Measurements from ENCODE around the gene CRB2. TPM values are rescaled to one million over a fixed set of nuclear protein-coding genes. Genes with fewer than 3 reads are reported as not detected.
"Not testable (repeated sequence)": the region's sequence is repeated elsewhere in the genome, so short reads cannot be mapped to it uniquely, and the experiment has no call there.

The CRB2 gene
- polyA plus RNA-seq, 1 experiment, result not detected

DNA sequence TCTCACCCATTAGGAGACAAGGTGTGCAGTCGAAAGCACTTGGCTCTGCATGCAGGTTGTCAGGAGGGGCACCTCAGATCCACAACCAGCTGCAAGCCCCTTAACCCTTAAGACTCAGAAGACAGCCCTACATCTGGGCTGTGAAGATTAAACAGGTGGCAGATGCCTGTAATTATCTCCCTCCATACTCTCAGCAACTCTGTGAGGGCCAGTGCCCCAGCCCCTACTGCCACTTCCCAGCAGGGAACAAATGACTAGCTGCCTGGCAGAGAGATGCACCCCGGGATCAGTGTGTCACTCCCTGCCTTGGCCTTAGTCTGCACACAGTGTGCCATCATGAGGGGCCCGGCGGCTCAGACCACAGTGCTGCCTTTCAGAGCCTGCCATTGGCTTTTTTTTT, 42.0 kb downstream of the CRB2 start:
- Histone ChIP-seq H3K36me3 (ENCODE audit: control insufficient read depth, insufficient read depth, low read length) (peaks cover 4% of the 10 kb centered on the region; the same call in 1 of the 2 replicates), H3K4me3 (ENCODE audit: low read depth, low read length) (no peak overlapping the region), H3K27me3 (ENCODE audit: control insufficient read depth, insufficient read depth, low read length) (no peaks in the 10 kb centered on the region)
- ChIA-PET POLR2A (interaction anchor here (0.6 kb wide), 1 partner anchor 525 kb away, joined by 3 read pairs; no protein-coding TSS in a partner anchor), CTCF (interaction anchor here (0.7 to 3.8 kb wide), 3 partner anchors 11 to 222 kb away, joined by 3 to 16 read pairs (median 3); no protein-coding TSS in a partner anchor)
- TF ChIP-seq, protein P1, sequence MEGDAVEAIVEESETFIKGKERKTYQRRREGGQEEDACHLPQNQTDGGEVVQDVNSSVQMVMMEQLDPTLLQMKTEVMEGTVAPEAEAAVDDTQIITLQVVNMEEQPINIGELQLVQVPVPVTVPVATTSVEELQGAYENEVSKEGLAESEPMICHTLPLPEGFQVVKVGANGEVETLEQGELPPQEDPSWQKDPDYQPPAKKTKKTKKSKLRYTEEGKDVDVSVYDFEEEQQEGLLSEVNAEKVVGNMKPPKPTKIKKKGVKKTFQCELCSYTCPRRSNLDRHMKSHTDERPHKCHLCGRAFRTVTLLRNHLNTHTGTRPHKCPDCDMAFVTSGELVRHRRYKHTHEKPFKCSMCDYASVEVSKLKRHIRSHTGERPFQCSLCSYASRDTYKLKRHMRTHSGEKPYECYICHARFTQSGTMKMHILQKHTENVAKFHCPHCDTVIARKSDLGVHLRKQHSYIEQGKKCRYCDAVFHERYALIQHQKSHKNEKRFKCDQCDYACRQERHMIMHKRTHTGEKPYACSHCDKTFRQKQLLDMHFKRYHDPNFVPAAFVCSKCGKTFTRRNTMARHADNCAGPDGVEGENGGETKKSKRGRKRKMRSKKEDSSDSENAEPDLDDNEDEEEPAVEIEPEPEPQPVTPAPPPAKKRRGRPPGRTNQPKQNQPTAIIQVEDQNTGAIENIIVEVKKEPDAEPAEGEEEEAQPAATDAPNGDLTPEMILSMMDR (IDR thresholded peaks at IDR 0.05; ENCODE audit: insufficient read depth, low read depth, low read length), result no peak
- DNase-seq (ENCODE audit: low read depth), result no peak

DNA sequence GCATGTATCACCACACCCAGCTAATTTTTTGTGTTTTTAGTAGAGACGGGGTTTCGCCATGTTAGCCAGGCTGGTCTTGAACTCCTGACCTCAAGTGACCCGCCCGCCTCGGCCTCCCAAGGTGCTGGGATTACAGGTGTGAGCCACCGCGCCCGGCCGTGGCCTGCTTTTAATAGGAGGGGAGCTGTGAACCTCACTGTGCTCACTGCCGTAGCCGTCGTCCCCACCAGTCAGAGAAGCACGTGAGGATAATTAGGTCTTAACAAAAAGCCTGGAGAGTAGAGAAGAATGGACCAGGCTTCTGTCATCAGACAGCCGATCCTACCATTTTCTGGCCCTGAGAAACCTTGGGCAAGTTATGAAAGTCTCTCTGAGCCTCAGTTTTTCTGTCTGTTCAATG, 42.9 kb downstream of the CRB2 start:
- POLR2A ChIA-PET; H3K4me3 ChIP-seq (ENCODE audit: low read depth, low read length); H3K27me3 ChIP-seq (ENCODE audit: control insufficient read depth, insufficient read depth, low read length); H3K36me3 ChIP-seq (ENCODE audit: control insufficient read depth, insufficient read depth, low read length); DNase-seq (ENCODE audit: low read depth): not testable (repeated sequence)
- CTCF ChIA-PET, result interaction anchor here (0.8 to 3.8 kb wide), 8 partner anchors 10 to 686 kb away, joined by 3 to 16 read pairs (median 4); no protein-coding TSS in a partner anchor

DNA sequence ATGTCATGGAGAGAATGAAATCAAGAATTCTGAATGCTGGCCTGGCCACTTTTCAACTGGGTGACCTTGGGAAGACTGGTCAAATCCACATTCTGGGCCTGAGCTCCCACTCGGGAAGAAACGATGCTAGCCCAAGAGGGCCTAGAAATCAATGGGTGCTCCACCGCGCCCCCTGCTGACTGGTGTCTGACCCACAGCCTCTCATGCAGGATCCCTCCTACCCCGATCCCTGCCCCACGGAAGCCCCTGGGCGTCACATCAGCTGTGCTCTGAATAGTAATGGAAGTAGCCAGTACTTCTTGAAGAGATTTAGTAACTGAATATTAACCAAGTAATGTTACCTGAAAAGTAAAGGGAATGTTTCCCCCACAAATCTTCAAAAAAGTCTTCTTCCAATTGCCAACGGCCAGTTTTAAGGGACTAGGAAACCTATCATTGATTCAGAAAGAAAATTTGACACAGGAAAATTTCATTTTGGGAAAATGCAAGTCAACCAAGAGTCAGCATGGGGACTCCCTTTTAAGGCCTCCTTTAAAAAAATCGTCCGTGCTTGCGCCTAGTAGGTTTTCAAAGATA, 43.9 kb downstream of the CRB2 start:
- ChIA-PET POLR2A (no interaction called here), CTCF (interaction anchor here (0.6 to 3.8 kb wide), 10 partner anchors 9 to 1590 kb away, joined by 3 to 16 read pairs (median 4); no protein-coding TSS in a partner anchor)
- Histone ChIP-seq H3K27me3 (ENCODE audit: control insufficient read depth, insufficient read depth, low read length) (no peaks in the 10 kb centered on the region), H3K36me3 (ENCODE audit: control insufficient read depth, insufficient read depth, low read length) (peaks cover 5% of the 10 kb centered on the region; the same call in 1 of the 2 replicates), H3K4me3 (ENCODE audit: low read depth, low read length) (no peak overlapping the region)
- TF ChIP-seq, protein P1 (IDR thresholded peaks at IDR 0.05; ENCODE audit: insufficient read depth, low read depth, low read length), result peak; percentile 64
- DNase-seq (ENCODE audit: low read depth), result no peak

DNA sequence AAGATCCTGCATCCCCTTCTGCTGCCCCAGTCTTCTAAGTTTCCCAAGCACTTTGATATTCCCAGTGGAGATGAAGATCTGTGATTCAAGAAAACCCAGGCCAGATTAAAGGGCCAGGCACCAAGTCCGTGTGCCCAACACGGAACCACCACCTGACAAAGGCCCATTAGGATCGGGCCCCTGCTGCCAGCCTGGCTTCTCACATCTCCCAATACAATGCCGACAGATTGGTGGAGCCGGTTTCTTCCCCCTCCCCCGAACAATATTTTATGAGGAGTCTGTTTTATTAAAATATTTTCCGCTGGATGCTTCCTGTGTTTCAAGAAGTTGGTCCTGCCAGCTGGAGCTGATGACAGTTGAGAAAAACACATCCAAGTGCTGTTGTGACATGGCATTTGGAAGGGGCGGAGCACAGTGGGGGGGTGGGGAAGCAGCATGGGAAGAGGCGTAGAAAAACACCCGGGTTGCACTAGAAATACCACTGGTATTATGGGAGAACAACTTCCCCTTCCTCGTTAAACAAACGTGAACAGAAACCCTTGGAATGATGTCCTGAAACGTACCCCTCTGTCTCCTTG, 45.0 kb downstream of the CRB2 start:
- CTCF ChIA-PET, result interaction anchor here (1.5 to 3.8 kb wide), 3 partner anchors 8 to 640 kb away, joined by 3 to 16 read pairs (median 12); no protein-coding TSS in a partner anchor
- H3K27me3 ChIP-seq (ENCODE audit: control insufficient read depth, insufficient read depth, low read length), result no peaks in the 10 kb centered on the region
- H3K4me3 ChIP-seq (ENCODE audit: low read depth, low read length), result no peak overlapping the region
- POLR2A ChIA-PET, result no interaction called here
- DNase-seq (ENCODE audit: low read depth), result no peak
- 0 out of 2 replicates have a peak, but pooled peaks cover 5% of the 10 kb centered on the region for H3K36me3 ChIP-seq (ENCODE audit: control insufficient read depth, insufficient read depth, low read length)
- TF ChIP-seq, protein P1 (IDR thresholded peaks at IDR 0.05; ENCODE audit: insufficient read depth, low read depth, low read length), result no peak

DNA sequence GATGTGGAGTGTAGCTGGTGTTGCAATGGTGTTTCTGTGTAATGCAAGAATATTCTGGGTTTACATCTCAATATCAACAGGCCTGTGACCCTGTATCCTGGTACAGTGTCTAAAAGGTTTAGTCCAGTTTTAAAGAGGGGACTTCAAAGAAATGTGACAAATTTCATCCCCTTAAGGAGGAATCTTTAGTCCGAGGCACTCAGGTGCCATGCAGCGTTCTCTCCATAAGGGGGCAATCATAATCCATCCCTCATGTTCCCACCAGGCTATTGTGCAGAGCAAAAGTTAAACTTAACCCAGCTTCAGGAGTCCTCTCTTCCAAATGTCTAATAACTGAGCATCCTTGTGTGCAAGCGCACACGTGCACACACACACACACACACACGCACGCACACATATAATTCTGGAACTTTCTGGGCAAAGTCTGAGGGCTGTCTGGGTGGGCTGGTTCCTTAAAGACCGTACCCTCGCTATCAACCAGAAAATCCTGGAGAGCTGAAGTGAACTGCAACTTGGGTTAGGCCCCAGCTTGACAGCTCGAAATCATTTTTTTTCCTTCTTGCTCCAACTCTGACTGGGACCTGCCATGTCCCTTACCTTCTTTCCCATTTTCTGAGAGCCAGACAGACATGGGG, 46.0 kb downstream of the CRB2 start:
- no peak overlapping the region for H3K4me3 ChIP-seq (ENCODE audit: low read depth, low read length)
- TF ChIP-seq, protein P1 (IDR thresholded peaks at IDR 0.05; ENCODE audit: insufficient read depth, low read depth, low read length), result peak; percentile 83
- peak; percentile 4 for DNase-seq (ENCODE audit: low read depth)
- POLR2A ChIA-PET, result interaction anchor here (0.6 kb wide), 1 partner anchor 1013 kb away, joined by 3 read pairs; no protein-coding TSS in a partner anchor
- no peaks in the 10 kb centered on the region for H3K27me3 ChIP-seq (ENCODE audit: control insufficient read depth, insufficient read depth, low read length)
- CTCF ChIA-PET, result interaction anchor here (0.6 to 1.5 kb wide), 9 partner anchors 8 to 711 kb away, joined by 3 to 12 read pairs (median 3); no protein-coding TSS in a partner anchor
- 0 out of 2 replicates have a peak, but pooled peaks cover 5% of the 10 kb centered on the region for H3K36me3 ChIP-seq (ENCODE audit: control insufficient read depth, insufficient read depth, low read length)
